GM21528 (cell line): ENCODE results near the gene ULK4.

Source experiments
- ATAC-seq: cut with Tn5 transposase; IDR thresholded peaks from one replicate; pipeline ENCODE4 v1.9.1; 2021; ENCODE audit warnings: mild to moderate bottlenecking, moderate library complexity; ENCODE audit not compliant: unreplicated experiment, low FRiP score

Gene ULK4

DNA sequence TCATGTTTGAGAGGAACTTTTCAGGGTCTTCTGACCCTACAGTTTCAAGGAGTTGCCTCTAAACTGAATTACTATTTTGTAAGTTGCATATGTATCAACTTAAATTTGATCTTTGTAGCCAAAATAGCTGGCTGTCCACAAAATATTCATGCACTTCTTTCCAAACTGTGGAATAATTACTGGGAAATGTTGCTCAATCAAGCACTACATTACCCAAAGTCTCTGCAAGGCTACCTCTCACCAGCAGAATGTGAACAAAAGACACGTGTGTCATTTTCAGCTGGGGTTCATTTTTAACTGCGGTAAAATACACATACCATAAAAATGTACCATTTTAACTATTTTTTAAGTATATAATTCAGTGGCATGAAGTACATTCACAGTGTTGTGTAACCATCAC is 442.2 kb downstream of the ULK4 start:
- ATAC-seq: no peak

GRCh38 chr3:41518626-41519025 is 443.3 kb downstream of the ULK4 start:
- ATAC-seq: no peak

GRCh38 chr3:41508063-41508696 is 453.7 kb downstream of the ULK4 start:
- no peak for ATAC-seq

- ATAC-seq: no peak
Measured at GRCh38 chr3:41507336-41508062, 454.4 kb downstream of the ULK4 start.

GRCh38 chr3:41503998-41504623 is 457.8 kb downstream of the ULK4 start:
- no peak for ATAC-seq

- no peak for ATAC-seq
Measured at GRCh38 chr3:41502481-41502880, 459.4 kb downstream of the ULK4 start.

- ATAC-seq: no peak
Measured at GRCh38 chr3:41502023-41502422, 459.9 kb downstream of the ULK4 start.

GRCh38 chr3:41498847-41499246 is 463.1 kb downstream of the ULK4 start:
- no peak for ATAC-seq

DNA sequence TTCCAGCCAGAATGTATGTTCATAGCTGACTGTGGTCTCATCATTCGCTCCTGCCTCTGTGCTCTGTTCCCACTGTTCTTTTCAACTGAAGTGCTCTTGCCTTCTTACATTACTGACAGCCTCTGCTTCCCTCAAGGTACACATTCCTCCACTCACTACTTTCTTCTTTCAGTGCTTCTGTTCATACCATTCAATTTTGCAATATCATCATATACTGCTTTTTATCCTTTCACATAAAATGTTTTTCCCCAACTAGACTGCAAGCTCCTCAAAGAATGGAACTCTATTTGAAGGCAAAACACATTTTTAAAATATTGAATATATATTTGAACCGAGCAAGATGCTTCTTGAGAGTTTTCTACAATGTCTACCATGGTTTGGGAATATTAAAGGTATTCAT is 471.5 kb downstream of the ULK4 start:
- no peak for ATAC-seq

DNA sequence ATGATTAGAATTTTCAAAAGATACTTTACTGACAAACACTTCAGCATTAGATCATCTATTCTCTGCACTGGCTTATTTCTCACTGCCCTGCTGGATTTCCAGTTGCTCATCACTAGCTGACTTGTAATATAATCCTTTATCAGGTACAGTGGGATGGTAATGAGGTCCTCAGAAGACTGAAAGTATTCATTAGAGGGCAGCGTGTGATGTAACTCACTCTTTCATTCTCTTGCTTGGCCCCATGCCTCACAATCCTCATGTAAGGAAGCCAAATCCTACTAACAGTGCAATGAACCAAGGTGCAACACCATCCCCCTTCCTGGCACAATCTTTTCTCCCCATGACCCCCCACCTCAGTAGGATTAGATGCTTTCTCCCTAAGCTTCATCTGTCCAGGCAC is 472.7 kb downstream of the ULK4 start:
- ATAC-seq: no peak

GRCh38 chr3:41488501-41488900 is 473.4 kb downstream of the ULK4 start:
- ATAC-seq: no peak

DNA sequence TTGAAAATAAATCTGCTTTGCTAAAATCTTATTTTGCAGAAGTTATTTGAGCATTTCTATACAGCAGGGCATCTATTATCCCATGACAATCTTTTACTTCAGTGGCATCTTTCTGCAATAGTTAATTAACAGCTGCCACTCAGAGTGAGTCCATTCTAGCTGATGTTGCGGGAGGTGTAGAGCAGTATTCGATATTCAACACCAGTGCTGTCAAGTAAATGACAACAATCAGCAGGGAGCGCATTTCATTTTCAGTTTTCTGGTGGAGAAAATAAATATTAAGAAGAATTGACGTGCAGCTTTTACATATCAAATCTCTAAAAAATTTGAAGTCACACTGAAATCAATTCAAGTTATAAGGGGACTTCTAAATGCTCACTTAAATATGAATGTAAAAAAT is 476.4 kb downstream of the ULK4 start:
- ATAC-seq: no peak

- no peak for ATAC-seq
Measured at GRCh38 chr3:41482134-41482533, 479.8 kb downstream of the ULK4 start.

- ATAC-seq: no peak
Measured at GRCh38 chr3:41478278-41478677, 483.6 kb downstream of the ULK4 start.

DNA sequence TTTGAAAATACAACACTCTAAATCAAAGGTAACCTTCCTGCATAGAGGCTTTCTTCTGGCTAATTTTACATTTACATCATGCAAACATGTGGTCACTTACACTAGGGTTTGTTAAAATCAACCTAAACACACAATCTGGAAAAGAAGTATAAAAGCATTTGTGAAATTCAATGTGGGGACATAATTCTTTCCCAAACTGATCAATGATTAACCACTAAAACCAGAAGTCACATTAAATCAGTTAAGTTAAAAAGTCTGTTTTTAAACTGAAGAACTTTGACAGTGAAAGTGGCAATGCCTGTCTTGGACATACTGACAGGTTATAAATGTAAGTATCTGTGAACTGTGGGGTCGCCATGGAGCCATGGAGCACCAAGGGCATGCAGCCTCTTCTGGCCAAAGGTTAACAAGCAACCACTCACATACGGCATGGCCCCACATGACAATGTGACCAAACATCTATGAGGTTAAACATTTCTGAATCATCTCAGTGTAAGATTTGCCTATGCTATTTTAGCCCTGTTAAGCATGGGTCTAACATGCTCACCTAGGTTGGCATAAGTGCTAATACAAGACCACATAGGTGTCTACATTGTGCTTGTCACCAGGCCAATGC is 484.4 kb downstream of the ULK4 start:
- ATAC-seq: no peak

- no peak for ATAC-seq
Measured at GRCh38 chr3:41469083-41469482, 492.8 kb downstream of the ULK4 start.

GRCh38 chr3:41467481-41467880 is 494.4 kb downstream of the ULK4 start:
- no peak for ATAC-seq

DNA sequence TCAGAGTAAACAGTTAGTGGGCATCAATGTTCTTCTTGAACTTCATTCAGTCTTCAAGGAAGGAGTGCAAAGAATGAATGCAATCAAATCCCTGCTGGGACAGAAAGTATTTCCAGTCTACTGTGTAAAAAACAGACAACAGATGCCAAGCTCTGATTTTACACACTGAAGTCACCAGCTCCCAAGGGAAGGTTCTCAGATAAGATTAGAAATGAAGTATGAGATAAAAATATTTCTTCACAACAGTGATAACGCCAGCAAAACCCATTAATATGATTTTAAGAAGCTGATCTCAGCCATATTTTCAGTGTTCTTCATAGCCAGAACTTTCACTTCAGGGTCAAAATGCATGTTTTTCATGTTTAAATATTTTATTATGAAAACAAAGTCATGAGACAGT is 497.0 kb downstream of the ULK4 start:
- no peak for ATAC-seq

DNA sequence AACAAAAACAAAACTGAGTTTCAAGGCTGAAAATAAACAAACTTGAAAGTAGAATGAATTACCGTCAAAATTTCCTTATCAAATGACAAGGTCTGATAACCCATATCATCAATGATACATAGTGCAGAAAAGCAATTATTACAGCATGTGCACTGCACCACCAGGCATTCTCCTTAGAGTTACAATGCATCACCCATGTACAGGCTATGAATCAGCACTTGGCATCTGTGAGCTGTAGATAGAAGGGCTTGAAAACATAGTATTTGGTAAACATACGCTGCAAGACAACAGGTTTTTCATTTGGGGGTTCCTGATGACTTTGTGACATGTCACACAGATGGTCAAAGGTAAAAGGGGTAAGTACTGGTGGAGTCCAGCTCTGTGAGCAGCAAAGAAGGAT is 497.5 kb downstream of the ULK4 start:
- no peak for ATAC-seq

DNA sequence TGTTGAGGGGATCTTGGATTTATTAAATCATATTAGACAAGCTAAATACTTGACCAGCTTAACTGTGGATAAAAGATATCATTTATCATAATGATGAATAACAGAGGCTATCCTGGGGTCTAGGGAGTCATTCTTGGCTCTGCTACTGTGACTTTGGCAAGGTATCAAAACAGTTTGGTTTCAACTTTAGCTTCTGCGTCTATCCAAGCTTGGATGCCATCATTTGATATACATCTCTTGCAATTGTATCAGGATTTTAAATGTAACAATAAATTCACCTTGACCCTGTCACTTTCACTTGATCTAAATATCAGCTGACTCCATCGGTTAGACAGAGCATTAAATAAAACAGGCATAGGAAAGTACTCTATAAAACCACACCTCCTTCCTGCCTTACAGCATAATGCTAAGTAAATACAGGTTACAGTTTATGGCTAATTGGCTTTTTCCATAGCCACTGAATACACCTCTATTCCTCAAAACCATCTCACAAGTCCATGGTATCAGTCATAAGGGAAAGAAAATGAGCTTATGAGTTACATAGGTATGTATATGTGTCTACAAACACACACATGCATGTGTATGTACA is 499.7 kb downstream of the ULK4 start:
- ATAC-seq: no peak

DNA sequence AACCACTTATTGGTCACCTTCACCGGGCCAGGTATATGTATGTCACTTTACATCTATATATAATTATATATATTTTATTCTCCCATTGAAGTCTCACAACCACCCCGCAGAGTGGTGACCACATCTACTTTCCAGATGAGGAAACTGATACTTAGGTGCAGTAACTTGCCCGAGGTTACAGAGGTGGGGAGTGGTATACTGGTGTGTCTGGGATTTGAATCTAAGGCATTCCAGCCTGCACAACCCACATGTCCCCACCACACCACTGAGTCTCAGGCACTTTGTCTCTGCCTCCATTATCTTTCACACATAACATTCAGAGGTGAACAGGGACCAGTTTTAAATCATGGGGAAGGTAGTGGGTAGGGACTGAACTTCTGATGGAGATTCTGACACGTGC is 501.2 kb downstream of the ULK4 start:
- no peak for ATAC-seq
